Thymus (tissue), 11 donors: ENCODE results near the gene CDRT4. TPM values are rescaled to one million over a fixed set of nuclear protein-coding genes. Genes with fewer than 3 reads are reported as not detected.
"Not testable (repeated sequence)": the region's sequence is repeated elsewhere in the genome, so short reads cannot be mapped to it uniquely, and the experiment has no call there.

Source experiments
- DNase-seq, 9 donors: peaks; one replicate each; pipeline ENCODE4 v3.0.0-alpha.2; 2013; ENCODE audit warnings: low spot score in 9 of 9, low read depth in 6 of 9, missing footprints in 1 of 9
- H3K27ac ChIP-seq, 2 donors: one replicate each; pipeline ENCODE4 v1.5.1; 2013; ENCODE audit warnings: control low read depth in 1 of 2, low read depth in 1 of 2, low read length in 1 of 2, mild to moderate bottlenecking in 1 of 2, moderate library complexity in 1 of 2
- H3K27me3 ChIP-seq, 2 donors: one replicate each; pipeline ENCODE4 v1.5.1; 2013; ENCODE audit warnings: low read length in 1 of 2; ENCODE audit not compliant: control insufficient read depth in 2 of 2, insufficient read depth in 1 of 2
- H3K36me3 ChIP-seq, 2 donors: one replicate each; pipeline ENCODE4 v1.5.1; 2013; ENCODE audit warnings: low read length in 1 of 2, mild to moderate bottlenecking in 1 of 2, moderate library complexity in 1 of 2; ENCODE audit not compliant: control insufficient read depth in 2 of 2, insufficient read depth in 2 of 2
- H3K4me1 ChIP-seq, 2 donors: one replicate each; pipeline ENCODE4 v1.5.1; 2013; ENCODE audit warnings: low read length in 2 of 2; ENCODE audit not compliant: control insufficient read depth in 2 of 2, insufficient read depth in 2 of 2
- H3K4me3 ChIP-seq, 2 donors: one replicate each; pipeline ENCODE4 v1.5.1; 2013; ENCODE audit warnings: low read length in 2 of 2, control low read depth in 1 of 2, mild to moderate bottlenecking in 1 of 2
- H3K9me3 ChIP-seq, 2 donors: one replicate each; pipeline ENCODE4 v1.5.1; 2013; ENCODE audit warnings: low read length in 1 of 2, mild to moderate bottlenecking in 1 of 2; ENCODE audit not compliant: control insufficient read depth in 2 of 2, insufficient read depth in 1 of 2
- WGBS: extraction: QIAGEN DNeasy Blood & Tissue Kit; methylation state at CpG from one replicate; pipeline ENCODE4 v1.1.7; 2013; 5-methylcytosine and 5-hydroxymethylcytosine counted together
- polyA plus RNA-seq: library from polyadenylated mRNA; stranded (reverse); fragments of 200-250 nt; gene quantifications from one replicate; pipeline ENCODE4 v1.2.3, GENCODE V29; 2013
- total RNA-seq: library from RNA; stranded (reverse); fragments of 120-200 nt; gene quantifications from one replicate; pipeline ENCODE4 v1.2.4, GENCODE V29; 2013
- donor health status: healthy.

CDRT4 gene
- total and polyA plus RNA-seq, 2 donors = 1.5 to 25.4 TPM

- WGBS = 87% methylated on average over 7 of the region's 7 CpGs
- Histone ChIP-seq H3K36me3 (no peaks in the 10 kb centered on the region), H3K27me3 (no peaks in the 10 kb centered on the region), H3K9me3 (no peaks in the 10 kb centered on the region), H3K4me1 (no peaks in the 10 kb centered on the region), H3K27ac (no peak overlapping the region), H3K4me3 (no peak overlapping the region)
- no peak for DNase-seq
Observed at GRCh38 chr17:15508466-15508865, 41.0 kb upstream of the CDRT4 start.

DNA sequence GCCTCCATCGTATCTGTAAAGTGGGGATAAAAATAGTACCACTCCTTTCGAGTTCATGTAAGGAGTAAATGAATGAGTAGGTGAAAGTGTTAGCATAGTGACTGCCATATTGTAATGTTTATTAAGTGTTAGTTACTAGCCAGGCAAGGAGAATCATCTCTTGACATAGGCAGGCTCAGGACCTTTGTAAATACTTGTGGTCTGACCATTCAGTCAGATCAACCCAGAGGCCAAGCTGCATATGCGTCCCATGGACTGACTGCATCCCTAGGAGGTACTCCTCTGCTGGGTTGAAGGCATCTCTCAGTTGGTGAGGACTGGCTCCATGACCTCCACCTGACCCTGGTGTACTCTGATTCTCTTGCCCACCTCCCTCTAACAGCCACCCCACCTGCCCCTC lies 40.5 kb upstream of the CDRT4 start:
- H3K4me3 ChIP-seq = no peak overlapping the region
- 97% methylated on average over 3 of the region's 3 CpGs for WGBS

DNA sequence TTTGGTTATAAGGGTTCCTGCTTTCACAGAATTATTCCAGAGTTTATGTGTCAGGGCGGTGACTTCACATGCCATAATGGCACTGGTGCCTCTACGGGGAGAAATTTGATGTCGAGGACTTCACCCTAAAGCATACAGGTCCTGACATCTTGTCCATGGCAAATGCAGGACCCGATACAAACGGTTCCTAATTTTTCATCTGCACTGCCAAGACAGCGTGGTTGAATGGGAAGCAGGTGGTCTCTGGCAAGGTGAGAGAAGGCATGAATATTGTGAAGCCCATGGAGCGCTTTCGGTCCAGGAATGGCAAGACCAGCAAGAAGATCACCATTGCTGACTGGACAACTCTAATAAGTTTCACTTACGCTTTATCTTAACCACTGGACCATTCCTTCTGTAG lies 39.6 kb upstream of the CDRT4 start:
- Histone ChIP-seq H3K36me3 (no peaks in the 10 kb centered on the region), H3K9me3 (no peaks in the 10 kb centered on the region), H3K4me3 (no peak overlapping the region), H3K27me3 (no peaks in the 10 kb centered on the region), H3K27ac (no peak overlapping the region), H3K4me1 (no peaks in the 10 kb centered on the region)
- no peak for DNase-seq
- 97% methylated on average over 9 of the region's 9 CpGs for WGBS

More for the DNA sequence above, 40.5 kb upstream of the CDRT4 start:
- no peak for DNase-seq
- no peak overlapping the region for H3K27ac ChIP-seq
- no peaks in the 10 kb centered on the region for H3K4me1 ChIP-seq
- no peaks in the 10 kb centered on the region for H3K36me3 ChIP-seq
- no peaks in the 10 kb centered on the region for H3K9me3 ChIP-seq
- H3K27me3 ChIP-seq = no peaks in the 10 kb centered on the region

DNA sequence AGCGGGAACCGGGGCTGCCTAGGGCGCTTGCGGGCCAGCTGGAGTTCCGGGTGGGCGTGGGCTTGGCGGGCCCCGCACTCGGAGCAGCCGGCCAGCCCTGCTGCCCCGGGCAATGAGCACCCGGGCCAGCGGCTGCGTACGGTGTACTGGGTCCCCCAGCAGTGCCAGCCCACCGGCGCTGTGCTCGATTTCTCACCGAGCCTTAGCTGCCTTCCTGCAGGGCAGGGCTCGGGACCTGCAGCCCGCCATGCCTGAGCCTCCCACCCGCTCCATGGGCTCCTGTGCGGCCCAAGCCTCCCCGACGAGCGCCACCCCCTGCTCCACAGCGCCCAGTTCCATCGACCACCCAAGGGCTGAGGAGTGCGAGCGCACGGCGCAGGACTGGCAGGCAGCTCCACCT lies 38.3 kb upstream of the CDRT4 start:
- not testable (repeated sequence) for H3K36me3 ChIP-seq, DNase-seq, H3K9me3 ChIP-seq, H3K4me3 ChIP-seq, H3K4me1 ChIP-seq, H3K27me3 ChIP-seq, H3K27ac ChIP-seq
- WGBS = 97% methylated on average over 32 of the region's 32 CpGs

DNA sequence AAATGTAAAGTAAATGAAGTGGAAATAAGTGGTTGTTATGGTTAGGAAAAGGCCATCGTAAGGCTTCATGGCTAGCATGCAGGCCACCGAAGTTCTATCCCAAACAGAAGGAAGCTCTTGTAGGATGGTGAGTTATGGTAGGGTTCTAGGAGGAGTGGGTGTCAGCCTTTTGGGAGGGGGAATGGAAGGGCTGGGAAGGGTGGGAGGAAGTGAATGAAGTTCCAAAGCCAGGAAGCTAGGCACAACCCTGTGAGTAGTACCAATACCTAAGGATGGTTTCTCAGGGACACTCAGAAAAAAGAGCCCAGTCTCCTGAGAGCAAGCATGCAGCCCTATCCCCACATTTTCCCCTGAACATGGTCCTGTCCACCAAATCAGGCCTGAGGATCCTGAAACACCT lies 36.3 kb upstream of the CDRT4 start:
- no peaks in the 10 kb centered on the region for H3K9me3 ChIP-seq
- H3K27ac ChIP-seq = no peak overlapping the region
- H3K36me3 ChIP-seq = no peaks in the 10 kb centered on the region
- DNase-seq = no peak
- no peaks in the 10 kb centered on the region for H3K27me3 ChIP-seq
- whole genome bisulfite sequencing = 97% methylated on average over 2 of the region's 2 CpGs
- H3K4me1 ChIP-seq = peaks cover 0 to 4% of the 10 kb centered on the region in 2 donors
- H3K4me3 ChIP-seq = no peak overlapping the region

GRCh38 chr17:15502369-15503112 lies 35.1 kb upstream of the CDRT4 start:
- peaks cover 0 to 4% of the 10 kb centered on the region in 2 donors for H3K4me1 ChIP-seq
- no peaks in the 10 kb centered on the region for H3K36me3 ChIP-seq
- H3K4me3 ChIP-seq = no peak overlapping the region
- WGBS = 52% methylated on average over 32 of the region's 32 CpGs
- H3K27me3 ChIP-seq = no peaks in the 10 kb centered on the region
- DNase-seq = peak in 8 of 9 donors; percentile 18 to 73 (median 38)
- no peaks in the 10 kb centered on the region for H3K9me3 ChIP-seq
- H3K27ac ChIP-seq = peak overlapping the region in 1 of 2 donors; percentile 24

DNA sequence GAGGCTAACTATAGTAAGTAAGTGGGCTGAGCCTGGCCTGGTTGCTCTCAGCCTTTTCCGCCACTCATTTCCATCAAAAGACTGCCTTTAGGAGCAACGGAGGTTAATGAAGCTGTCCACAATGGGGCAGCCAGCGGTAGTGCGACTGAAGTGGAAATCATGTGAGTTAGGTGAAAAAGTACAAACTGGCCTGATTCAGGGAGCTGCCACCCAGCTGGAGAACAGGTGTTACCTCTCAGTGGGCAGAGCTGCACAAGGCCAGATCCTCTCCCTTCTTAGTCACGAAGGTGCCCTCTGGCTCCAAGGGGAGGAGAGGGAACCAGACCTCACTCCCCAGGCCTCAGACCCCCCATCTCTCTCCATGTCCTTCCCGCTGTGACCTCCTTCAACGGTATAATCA lies 34.4 kb upstream of the CDRT4 start:
- no peak for DNase-seq
- Histone ChIP-seq H3K9me3 (no peaks in the 10 kb centered on the region), H3K4me3 (no peak overlapping the region), H3K27me3 (no peaks in the 10 kb centered on the region), H3K4me1 (peaks cover 0 to 4% of the 10 kb centered on the region in 2 donors), H3K27ac (no peak overlapping the region), H3K36me3 (no peaks in the 10 kb centered on the region)
- WGBS = 90% methylated on average over 7 of the region's 7 CpGs

- Histone ChIP-seq H3K9me3 (no peaks in the 10 kb centered on the region), H3K36me3 (no peaks in the 10 kb centered on the region), H3K27ac (no peak overlapping the region), H3K27me3 (no peaks in the 10 kb centered on the region), H3K4me1 (peaks cover 0 to 4% of the 10 kb centered on the region in 2 donors), H3K4me3 (no peak overlapping the region)
- WGBS = 81% methylated on average over 3 of the region's 3 CpGs
- no peak for DNase-seq
Observed at GRCh38 chr17:15501282-15501681, 33.9 kb upstream of the CDRT4 start.

DNA sequence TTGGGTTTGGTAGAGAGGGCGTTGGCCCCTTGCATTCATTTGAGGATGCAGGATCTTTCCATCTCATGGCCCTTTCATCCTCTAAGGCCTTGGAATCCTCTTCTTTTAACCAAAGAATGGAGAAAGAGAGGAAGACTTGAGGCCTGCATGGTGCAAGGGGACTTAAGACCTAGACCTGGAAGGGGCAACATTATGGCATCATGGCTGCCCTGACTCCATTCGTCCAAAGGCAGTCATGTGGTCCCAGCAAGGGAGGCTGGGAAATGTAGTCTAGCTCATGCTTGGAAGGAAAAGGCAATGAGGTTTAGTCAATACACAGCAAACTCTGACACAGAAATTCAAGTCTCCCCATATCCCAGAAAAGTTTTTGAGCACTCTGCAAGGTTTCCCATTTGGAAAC lies 30.7 kb upstream of the CDRT4 start:
- Histone ChIP-seq H3K27ac (no peak overlapping the region), H3K27me3 (no peaks in the 10 kb centered on the region), H3K9me3 (no peaks in the 10 kb centered on the region), H3K4me3 (no peak overlapping the region), H3K36me3 (no peaks in the 10 kb centered on the region), H3K4me1 (peaks cover 0 to 4% of the 10 kb centered on the region in 2 donors)
- 97% methylated on average over 2 of the region's 2 CpGs for WGBS
- peak in 1 of 9 donors; percentile 15 for DNase-seq
